PC-9 (cell line): Measurements from ENCODE around the gene DENND2A.

Experiments used
- EZH2 ChIP-seq: fragments of 200-600 bp; sonication (generic); IDR thresholded peaks from 2 replicates; pipeline ENCODE4 v1.8.0; 2017; ENCODE audit warnings: antibody characterized with exemption, low read depth
- TF ChIP-seq, protein P1 (sequence below): fragments of 200-600 bp; sonication (generic); conservative IDR thresholded peaks from 2 replicates; pipeline ENCODE4 v1.6.1; 2017; ENCODE audit warnings: mixed run types, antibody characterized with exemption, mild to moderate bottlenecking, moderate library complexity

DNA sequence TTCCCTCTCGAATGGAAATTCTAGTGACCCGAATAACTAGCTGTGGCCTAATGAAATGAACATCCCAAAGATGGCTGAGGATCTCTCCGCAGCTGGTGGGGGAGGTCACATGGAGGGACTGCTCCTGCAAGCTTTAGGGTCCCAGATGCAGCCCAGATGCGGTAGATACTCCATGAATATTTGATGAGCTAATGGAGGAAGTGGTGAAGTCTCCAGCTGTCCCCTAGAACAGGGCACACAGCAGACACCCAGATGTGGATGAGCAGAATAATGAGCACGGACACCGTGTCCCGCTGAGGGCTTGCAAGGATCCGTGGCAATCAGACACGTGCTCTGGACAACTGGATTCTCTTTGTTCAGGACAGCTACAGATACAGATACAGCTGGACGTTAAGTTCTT, 59.2 kb downstream of the DENND2A start:
- TF ChIP-seq, protein P1, sequence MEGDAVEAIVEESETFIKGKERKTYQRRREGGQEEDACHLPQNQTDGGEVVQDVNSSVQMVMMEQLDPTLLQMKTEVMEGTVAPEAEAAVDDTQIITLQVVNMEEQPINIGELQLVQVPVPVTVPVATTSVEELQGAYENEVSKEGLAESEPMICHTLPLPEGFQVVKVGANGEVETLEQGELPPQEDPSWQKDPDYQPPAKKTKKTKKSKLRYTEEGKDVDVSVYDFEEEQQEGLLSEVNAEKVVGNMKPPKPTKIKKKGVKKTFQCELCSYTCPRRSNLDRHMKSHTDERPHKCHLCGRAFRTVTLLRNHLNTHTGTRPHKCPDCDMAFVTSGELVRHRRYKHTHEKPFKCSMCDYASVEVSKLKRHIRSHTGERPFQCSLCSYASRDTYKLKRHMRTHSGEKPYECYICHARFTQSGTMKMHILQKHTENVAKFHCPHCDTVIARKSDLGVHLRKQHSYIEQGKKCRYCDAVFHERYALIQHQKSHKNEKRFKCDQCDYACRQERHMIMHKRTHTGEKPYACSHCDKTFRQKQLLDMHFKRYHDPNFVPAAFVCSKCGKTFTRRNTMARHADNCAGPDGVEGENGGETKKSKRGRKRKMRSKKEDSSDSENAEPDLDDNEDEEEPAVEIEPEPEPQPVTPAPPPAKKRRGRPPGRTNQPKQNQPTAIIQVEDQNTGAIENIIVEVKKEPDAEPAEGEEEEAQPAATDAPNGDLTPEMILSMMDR, result no peak
- TF ChIP-seq EZH2, result no peak
